HEK293 (cell line): Measurements from ENCODE around the gene YAF2.
A peak's percentile ranks its signal among the peaks of the same experiment; 100 is the strongest.
"Not testable (repeated sequence)": the region's sequence is repeated elsewhere in the genome, so short reads cannot be mapped to it uniquely, and the experiment has no call there.

ENCODE experiments used
- CTCF ChIA-PET: fragments of 350-600 bp; formaldehyde crosslinking; extraction: SDS; loops from one replicate; lab custom pipeline; 2021; ENCODE audit warnings: antibody characterized with exemption; lab: Yijun Ruan, JAX
- POLR2A ChIA-PET: fragments of 300-600 bp; formaldehyde crosslinking; extraction: SDS; loops from one replicate; lab custom pipeline; 2020; ENCODE audit warnings: antibody characterized with exemption, inconsistent platforms; lab: Yijun Ruan, JAX
- H3K27ac ChIP-seq: fragments of 200-500 bp; sonication (Bioruptor generic); 2 replicates; pipeline ENCODE4 v1.5.1; 2014; ENCODE audit warnings: low read depth, low read length, control low read depth, inconsistent platforms; ENCODE audit errors: extremely low read depth
- H3K36me3 ChIP-seq, 2 experiments: fragments of 200-500 bp in 1 of 2; sonication (Bioruptor generic) in 1 of 2; 1 replicate in 1 of 2; 2 replicates in 1 of 2; pipeline ENCODE4 v1.5.1; 2014 to 2017; ENCODE audit warnings: inconsistent platforms in 2 of 2, low read length in 2 of 2; ENCODE audit not compliant: control insufficient read depth in 2 of 2, insufficient read depth in 1 of 2
- H3K4me1 ChIP-seq: fragments of 200-500 bp; sonication (Bioruptor generic); 2 replicates; pipeline ENCODE4 v1.5.1; 2014; ENCODE audit warnings: mild to moderate bottlenecking, low read length, inconsistent platforms; ENCODE audit not compliant: control insufficient read depth, insufficient read depth
- H3K4me3 ChIP-seq: 2 replicates; pipeline ENCODE4 v1.5.1; 2011; ENCODE audit warnings: low read depth, mild to moderate bottlenecking, control low read depth, low read length, moderate library complexity
- H3K9me3 ChIP-seq: fragments of 200-500 bp; sonication (Bioruptor generic); 2 replicates; pipeline ENCODE4 v1.5.1; 2014; ENCODE audit warnings: low read depth, low read length, inconsistent platforms; ENCODE audit not compliant: control insufficient read depth, insufficient read depth
- HOXA7 ChIP-seq: sonication (generic); formaldehyde crosslinking; IDR thresholded peaks from 2 replicates; pipeline ENCODE4 v1.8.1; 2022; ENCODE audit warnings: missing genetic modification reagents, borderline replicate concordance
- TCF7L2 ChIP-seq: IDR thresholded peaks from 2 replicates; pipeline ENCODE4 v1.6.1; 2011; ENCODE audit warnings: low read depth, mild to moderate bottlenecking, inconsistent platforms, low read length, moderate library complexity, borderline replicate concordance
- ZBTB17 ChIP-seq: fragments of 450-650 bp; formaldehyde crosslinking; IDR thresholded peaks from 2 replicates; pipeline ENCODE4 v1.5.1; 2016; ENCODE audit warnings: missing biosample characterization, missing genetic modification characterization
- ZBTB21 ChIP-seq: fragments of 450-650 bp; formaldehyde crosslinking; IDR thresholded peaks from 2 replicates; pipeline ENCODE4 v1.5.1; 2017; ENCODE audit warnings: missing biosample characterization, missing genetic modification characterization
- ZNF473 ChIP-seq: fragments of 450-650 bp; formaldehyde crosslinking; IDR thresholded peaks from 2 replicates; pipeline ENCODE4 v1.5.1; 2017; ENCODE audit warnings: missing biosample characterization, missing genetic modification characterization
- ZNF510 ChIP-seq: fragments of 450-650 bp; formaldehyde crosslinking; IDR thresholded peaks from 2 replicates; pipeline ENCODE4 v1.5.1; 2018; ENCODE audit warnings: mild to moderate bottlenecking, missing genetic modification characterization, missing biosample characterization; ENCODE audit not compliant: insufficient replicate concordance
- ZNF529 ChIP-seq: fragments of 450-650 bp; formaldehyde crosslinking; IDR thresholded peaks from 2 replicates; pipeline ENCODE4 v1.5.1; 2017; ENCODE audit warnings: missing genetic modification characterization, missing biosample characterization; ENCODE audit not compliant: insufficient replicate concordance
- ZNF585B ChIP-seq: fragments of 450-650 bp; formaldehyde crosslinking; IDR thresholded peaks from 2 replicates; pipeline ENCODE4 v1.5.1; 2016; ENCODE audit warnings: missing biosample characterization, missing genetic modification characterization
- ZSCAN5A ChIP-seq: fragments of 450-650 bp; formaldehyde crosslinking; IDR thresholded peaks from 2 replicates; pipeline ENCODE4 v1.5.1; 2016; ENCODE audit warnings: missing biosample characterization, missing genetic modification characterization
- ZXDB ChIP-seq: fragments of 450-650 bp; formaldehyde crosslinking; IDR thresholded peaks from 2 replicates; pipeline ENCODE4 v1.5.1; 2016; ENCODE audit warnings: missing biosample characterization, missing genetic modification characterization
- TF ChIP-seq, protein P1 (sequence below): fragments of 450-650 bp; formaldehyde crosslinking; IDR thresholded peaks from 2 replicates; pipeline ENCODE4 v1.5.1; 2016; ENCODE audit warnings: missing biosample characterization, missing genetic modification characterization
- TF ChIP-seq, protein P2 (sequence below): fragments of 450-650 bp; formaldehyde crosslinking; IDR thresholded peaks from 2 replicates; pipeline ENCODE4 v1.5.1; 2016; ENCODE audit warnings: missing biosample characterization, missing genetic modification characterization

YAF2 gene

DNA sequence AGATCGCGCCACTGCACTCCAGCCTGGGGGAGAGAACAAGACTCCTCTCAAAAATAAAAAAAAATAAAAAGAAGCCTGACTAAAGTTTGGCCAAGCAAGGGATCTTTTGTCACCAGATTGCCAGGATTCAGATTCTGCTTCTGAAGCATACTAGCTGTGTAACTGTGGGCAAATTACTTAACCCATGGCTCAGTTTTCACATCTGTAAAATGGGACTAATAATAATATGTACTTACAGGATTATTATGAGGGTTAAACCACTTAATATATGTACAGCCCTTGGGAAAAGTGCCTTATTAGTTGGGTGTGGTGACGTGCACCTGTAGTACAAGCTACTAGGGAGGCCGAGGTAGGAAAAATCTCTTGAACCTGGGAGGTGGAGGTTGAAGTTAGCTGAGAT, 21.7 kb upstream of the YAF2 start (continued):
- no peak for TF ChIP-seq ZBTB21

- POLR2A ChIA-PET: no interaction called here
- CTCF ChIA-PET: interaction anchor here (0.6 kb wide), 1 partner anchor 69 kb away, joined by 3 read pairs; no protein-coding TSS in a partner anchor
- Histone ChIP-seq H3K27ac (no peak overlapping the region), H3K9me3 (no peaks in the 10 kb centered on the region), H3K36me3 (no peaks in the 10 kb centered on the region), H3K4me3 (no peak overlapping the region)
- TF ChIP-seq ZNF473 (tag by site-specific recombination) (no peak), ZSCAN5A (tag by site-specific recombination) (no peak), TCF7L2 (no peak), ZXDB (tag by site-specific recombination) (no peak), ZNF585B (no peak), ZNF510 (no peak), ZBTB17 (tag by site-specific recombination) (no peak)
- TF ChIP-seq, protein P1, sequence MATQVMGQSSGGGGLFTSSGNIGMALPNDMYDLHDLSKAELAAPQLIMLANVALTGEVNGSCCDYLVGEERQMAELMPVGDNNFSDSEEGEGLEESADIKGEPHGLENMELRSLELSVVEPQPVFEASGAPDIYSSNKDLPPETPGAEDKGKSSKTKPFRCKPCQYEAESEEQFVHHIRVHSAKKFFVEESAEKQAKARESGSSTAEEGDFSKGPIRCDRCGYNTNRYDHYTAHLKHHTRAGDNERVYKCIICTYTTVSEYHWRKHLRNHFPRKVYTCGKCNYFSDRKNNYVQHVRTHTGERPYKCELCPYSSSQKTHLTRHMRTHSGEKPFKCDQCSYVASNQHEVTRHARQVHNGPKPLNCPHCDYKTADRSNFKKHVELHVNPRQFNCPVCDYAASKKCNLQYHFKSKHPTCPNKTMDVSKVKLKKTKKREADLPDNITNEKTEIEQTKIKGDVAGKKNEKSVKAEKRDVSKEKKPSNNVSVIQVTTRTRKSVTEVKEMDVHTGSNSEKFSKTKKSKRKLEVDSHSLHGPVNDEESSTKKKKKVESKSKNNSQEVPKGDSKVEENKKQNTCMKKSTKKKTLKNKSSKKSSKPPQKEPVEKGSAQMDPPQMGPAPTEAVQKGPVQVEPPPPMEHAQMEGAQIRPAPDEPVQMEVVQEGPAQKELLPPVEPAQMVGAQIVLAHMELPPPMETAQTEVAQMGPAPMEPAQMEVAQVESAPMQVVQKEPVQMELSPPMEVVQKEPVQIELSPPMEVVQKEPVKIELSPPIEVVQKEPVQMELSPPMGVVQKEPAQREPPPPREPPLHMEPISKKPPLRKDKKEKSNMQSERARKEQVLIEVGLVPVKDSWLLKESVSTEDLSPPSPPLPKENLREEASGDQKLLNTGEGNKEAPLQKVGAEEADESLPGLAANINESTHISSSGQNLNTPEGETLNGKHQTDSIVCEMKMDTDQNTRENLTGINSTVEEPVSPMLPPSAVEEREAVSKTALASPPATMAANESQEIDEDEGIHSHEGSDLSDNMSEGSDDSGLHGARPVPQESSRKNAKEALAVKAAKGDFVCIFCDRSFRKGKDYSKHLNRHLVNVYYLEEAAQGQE: no peak
- TF ChIP-seq, all 188 proteins: peak for 0
- no peaks in the 10 kb centered on the region for H3K4me1 ChIP-seq
Measured at GRCh38 chr12:42255866-42256261, 17.8 kb upstream of the YAF2 start.

DNA sequence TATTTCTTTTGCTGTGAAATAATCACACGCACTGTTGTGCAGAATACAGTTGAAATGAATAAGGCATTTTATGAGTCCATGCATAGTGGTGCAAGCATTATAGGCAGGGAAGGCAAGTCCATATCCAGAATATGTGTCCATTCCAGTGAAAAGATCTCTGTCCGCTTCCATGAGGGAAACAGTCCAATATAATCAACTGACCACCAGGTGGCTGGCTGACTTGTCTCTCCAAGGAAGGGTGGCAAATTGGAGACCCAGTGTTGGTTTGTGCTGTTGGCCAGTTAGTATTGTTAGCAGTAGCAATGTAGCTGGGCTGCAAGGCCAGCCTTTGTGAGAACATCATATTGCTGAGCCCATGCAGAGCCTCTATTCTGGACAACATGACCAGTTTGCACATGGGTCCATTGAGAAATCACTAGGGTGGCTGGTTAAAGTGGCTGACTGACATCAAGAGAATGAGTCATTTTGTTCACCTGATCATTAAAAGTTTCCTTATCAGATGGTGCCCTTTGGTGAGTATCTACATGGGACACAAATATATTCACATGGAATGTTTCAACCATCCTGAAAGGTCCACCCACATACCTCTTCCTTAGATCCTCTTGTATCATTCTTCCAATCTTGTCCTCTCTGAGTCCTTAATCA, 17.3 kb upstream of the YAF2 start:
- H3K4me1 ChIP-seq: no peaks in the 10 kb centered on the region
- no peak overlapping the region for H3K27ac ChIP-seq
- TF ChIP-seq HOXA7 (CRISPR knock-in tag): no peak
- TF ChIP-seq, protein P2, sequence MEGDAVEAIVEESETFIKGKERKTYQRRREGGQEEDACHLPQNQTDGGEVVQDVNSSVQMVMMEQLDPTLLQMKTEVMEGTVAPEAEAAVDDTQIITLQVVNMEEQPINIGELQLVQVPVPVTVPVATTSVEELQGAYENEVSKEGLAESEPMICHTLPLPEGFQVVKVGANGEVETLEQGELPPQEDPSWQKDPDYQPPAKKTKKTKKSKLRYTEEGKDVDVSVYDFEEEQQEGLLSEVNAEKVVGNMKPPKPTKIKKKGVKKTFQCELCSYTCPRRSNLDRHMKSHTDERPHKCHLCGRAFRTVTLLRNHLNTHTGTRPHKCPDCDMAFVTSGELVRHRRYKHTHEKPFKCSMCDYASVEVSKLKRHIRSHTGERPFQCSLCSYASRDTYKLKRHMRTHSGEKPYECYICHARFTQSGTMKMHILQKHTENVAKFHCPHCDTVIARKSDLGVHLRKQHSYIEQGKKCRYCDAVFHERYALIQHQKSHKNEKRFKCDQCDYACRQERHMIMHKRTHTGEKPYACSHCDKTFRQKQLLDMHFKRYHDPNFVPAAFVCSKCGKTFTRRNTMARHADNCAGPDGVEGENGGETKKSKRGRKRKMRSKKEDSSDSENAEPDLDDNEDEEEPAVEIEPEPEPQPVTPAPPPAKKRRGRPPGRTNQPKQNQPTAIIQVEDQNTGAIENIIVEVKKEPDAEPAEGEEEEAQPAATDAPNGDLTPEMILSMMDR (tag by site-specific recombination): peak; percentile 13; the same call in 1 of the 2 replicates
- H3K36me3 ChIP-seq: no peaks in the 10 kb centered on the region
- H3K9me3 ChIP-seq: no peaks in the 10 kb centered on the region
- ChIA-PET POLR2A (no interaction called here), CTCF (interaction anchor here (0.6 kb wide), 1 partner anchor 70 kb away, joined by 3 read pairs; no protein-coding TSS in a partner anchor)
- H3K4me3 ChIP-seq: no peak overlapping the region

- CTCF ChIA-PET: not testable (repeated sequence)
Measured at GRCh38 chr12:42252645-42253044, 14.6 kb upstream of the YAF2 start.

More at GRCh38 chr12:42252645-42253044, 14.6 kb upstream of the YAF2 start:
- H3K27ac ChIP-seq, POLR2A ChIA-PET, H3K4me1 ChIP-seq, H3K36me3 ChIP-seq, H3K4me3 ChIP-seq, H3K9me3 ChIP-seq: not testable (repeated sequence)
- peak; percentile 68 for TF ChIP-seq ZNF529 (tag by site-specific recombination)
